ENCODE results near the gene TTBK2.
A peak's percentile ranks its signal among the peaks of the same experiment; 100 is the strongest.

TTBK2 gene

DNA sequence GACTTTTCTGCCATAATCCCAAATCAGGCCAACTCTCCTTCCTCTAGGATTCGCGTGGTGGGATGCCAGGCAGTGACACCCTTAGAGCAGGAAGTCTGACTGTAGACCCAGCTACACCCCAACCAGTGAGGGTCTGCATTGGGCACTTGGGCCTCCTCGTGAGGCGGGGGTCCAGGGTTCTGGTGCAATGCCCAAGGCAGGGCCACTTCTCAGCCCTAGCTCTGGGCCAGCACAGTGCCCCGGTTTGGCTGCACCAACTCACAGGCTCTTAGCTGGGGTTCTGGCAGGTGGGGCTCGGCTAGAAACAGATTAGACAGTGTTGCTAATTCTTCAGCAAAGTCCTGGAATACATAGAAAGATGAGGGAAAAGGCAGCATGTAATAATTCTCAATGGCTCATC is 196.3 kb downstream of the TTBK2 start:
- DNase-seq = no peak

DNA sequence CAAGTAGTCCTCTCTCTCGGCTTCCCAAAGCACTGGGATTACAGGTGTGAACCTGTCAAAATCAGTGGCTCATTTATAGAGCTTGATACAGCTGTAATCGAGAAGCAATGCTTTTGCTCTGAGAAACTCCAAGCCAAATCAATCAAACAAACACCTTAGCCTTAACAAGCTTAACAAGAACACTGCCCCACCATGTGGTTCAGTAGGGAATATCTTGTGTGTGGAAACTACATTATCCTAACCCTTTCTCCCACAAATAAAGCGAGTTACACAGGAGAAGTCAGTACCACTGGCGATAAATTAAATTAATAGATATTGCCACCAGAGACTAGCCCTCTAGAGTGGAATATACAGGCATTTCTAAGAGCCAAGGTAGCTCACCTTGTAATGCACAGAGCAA is 197.5 kb downstream of the TTBK2 start:
- DNase-seq = no peak

DNA sequence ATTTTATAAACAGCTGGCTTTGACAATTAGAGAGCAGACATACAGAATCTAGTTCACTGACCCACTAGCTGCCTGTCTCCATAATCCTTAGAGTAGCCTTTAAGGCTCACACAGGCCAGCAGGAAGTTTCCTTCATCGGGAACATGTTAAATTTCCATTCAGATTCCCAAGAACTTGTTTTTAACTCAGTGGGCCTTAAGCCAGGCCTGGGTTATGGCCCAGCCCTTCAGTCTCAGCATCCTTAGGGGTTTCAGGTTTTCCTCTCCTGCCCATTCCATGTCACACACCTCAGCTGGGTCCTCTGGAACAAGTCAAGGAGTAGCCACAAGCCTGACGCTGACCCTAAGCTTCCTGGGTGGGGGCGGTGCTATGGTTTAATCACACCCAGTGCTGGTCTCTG is 198.7 kb downstream of the TTBK2 start:
- DNase-seq = no peak

DNA sequence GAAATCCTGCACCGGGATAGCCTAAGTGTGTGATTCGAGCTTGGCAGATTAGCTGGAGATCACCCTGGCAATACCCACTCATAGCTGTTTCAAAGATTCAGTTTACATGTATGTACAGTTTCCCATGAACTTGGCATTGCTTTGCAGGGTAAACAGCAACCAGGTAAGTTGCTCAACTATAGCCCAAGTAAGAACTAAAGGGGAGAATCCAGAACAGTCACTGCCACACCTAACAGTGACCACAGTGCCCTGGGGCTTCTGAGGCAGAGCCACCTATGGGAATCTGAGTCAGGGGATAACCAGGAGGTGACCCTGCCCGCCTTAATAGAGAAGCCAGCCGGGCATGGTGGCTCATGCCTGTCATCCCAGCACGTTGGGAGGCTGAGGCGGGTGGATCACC is 199.6 kb downstream of the TTBK2 start:
- DNase-seq = no peak

DNA sequence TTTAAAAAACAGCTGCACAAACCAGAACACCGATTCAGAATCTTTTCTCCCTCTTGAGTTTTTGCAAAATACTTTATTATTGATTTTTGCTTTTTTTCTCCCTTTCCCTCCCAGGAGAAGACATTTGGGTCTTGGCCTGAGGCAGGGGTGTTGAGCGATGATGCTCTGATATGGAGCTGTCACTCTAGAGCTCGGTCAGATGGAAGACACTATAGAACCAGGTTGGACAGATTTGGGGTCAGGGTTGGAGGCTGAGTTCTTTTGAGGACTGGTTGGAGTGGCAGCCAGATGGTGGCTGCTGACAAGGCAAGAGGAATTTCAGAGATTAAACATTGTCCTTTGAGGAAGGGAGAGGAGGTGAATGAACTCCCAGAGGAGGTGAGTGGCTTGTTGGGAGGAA is 200.5 kb downstream of the TTBK2 start:
- no peak for DNase-seq

DNA sequence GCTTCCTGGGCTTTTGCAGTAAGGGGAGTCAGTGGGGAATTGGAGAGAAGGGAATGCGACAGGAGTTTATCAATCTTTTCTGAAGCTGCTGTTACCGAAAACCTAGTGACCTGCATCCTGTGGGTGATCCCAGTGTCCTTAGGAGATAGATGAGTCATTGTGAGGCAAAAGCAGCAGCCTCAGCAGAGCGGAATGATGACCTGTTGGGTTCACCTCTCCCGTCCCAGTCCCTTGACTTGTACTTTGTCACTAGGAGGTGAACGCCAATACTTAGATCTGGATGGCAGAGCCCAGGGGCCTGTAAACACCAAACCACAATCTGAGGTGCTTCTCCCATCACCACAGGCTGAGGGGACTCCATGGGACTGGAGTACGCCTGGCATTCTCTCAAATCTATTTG is 201.5 kb downstream of the TTBK2 start:
- no peak for DNase-seq

DNA sequence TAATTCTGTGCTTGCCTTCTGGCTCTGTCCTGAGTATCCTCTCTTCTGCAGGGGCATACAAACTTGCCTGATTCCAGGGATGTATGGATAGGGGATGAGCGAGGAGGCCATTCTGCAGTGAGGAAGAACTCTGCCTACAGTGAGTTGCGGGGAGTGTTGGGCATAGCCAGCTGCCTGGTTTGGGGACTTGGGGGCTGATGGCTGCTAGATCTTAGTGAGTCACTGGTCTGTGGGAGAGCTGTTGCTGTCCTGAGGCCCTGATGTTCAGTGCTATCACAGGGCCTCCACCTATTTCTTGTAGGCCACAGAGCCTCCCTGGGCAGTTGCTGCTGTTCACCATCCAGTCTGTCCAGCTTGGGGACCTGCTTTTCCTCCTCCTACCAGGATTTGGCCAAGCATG is 204.0 kb downstream of the TTBK2 start:
- DNase-seq = no peak

DNA sequence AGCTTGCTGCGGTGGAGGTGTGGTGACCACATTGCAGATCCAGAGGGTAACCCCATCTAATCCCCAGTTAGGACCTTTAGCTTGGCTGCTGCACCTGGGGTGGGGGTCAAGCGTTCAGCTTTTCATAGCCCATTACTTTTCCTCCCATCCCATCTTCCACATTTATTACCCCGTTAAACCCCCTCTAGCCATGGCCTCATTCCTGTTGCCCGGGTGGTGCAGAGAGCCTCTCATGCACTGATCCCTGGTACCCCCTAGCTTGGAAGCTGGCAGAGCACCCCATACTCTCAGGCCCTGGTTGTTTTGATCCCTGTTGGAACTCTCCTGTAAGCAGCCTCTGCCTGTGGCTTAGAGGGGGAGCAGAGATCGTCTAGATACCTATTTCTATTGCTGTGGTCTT is 204.5 kb downstream of the TTBK2 start:
- no peak for DNase-seq

DNA sequence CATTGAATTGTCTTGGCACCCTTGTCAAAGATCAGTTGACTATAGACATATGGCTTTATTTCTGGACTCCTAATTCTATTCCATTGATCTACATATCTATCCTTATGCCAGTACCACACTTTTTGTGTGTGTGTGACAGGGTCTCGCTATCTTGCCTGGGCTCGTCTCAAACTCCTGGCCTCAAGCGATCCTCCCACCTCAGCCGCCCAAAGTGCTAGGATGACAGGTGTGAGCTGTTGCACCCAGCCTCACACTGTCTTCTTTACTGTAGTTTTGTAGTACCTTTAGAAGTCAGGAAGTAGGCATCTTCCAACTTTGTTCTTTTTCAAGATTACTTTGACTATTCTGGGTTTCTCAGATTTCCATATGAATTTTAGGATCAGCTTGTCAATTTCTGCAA is 208.0 kb downstream of the TTBK2 start:
- DNase-seq = no peak

DNA sequence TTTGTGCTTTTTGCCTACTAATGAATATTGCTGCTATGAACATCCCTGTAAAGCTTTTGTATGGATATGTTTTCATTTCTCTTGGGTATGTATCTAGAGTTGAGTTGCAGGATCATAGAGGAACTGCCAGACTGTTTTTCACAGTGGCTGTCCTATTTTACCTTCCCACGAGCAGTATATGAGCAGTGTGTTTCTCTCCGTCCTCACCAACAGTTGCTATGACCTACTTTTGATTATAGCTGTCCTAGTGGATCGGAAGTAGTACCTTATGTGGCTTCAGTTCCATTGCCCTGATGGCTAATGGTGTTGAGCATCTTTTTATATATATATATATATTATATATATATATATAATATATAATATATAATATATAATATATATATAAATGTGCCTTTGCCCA is 208.8 kb downstream of the TTBK2 start:
- no peak for DNase-seq

DNA sequence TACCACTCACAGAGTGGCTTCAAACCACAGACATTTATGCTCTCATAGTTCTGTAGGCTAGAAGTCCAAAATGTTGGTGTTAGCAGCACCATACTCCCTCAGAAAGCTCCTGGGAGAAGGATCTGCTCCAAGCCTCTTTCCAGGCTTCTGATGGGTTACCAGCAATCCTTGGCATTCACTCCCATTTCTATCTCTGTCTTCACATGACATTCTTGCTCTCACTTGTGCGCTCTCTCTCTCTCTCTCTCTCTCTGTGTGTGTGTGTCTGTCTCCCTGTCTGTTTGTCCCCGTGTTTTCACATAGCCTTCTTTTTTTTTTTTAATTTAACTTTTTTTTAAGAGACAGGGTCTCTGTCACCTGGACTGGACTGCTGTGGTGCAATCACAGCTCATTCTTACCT is 209.9 kb downstream of the TTBK2 start:
- no peak for DNase-seq

DNA sequence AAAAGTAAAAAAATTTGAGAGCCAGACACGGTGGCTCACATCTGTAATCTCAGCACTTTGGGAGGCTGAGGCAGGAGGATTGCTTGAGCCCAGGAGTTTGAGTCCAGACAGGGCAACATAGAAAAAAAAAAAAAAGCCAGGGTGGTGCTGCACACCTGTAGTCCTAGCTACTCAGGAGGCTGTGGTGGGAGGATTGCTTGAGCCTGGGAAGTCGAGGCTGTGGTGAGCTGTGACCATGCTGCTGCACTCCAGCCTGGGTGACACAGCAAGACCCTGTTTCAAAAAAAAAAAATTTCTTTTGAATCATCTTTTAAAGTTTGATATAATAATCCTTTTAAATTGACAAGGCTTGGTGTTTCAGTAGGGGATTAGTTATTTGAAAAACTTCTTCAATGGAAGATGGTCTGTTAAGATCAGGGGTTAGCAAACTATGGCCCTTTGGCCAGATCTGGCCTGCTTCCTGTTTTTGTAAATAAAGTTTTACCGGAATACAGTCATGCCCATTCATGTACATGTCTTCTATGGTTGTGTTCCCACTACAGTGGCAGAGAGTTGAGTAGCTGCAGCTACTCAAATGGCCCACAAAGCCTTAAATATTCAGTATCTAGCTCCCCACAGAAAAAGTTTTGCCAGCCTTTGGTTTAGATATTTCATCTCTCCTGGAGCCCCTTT is 212.6 kb downstream of the TTBK2 start:
- DNase-seq = no peak

DNA sequence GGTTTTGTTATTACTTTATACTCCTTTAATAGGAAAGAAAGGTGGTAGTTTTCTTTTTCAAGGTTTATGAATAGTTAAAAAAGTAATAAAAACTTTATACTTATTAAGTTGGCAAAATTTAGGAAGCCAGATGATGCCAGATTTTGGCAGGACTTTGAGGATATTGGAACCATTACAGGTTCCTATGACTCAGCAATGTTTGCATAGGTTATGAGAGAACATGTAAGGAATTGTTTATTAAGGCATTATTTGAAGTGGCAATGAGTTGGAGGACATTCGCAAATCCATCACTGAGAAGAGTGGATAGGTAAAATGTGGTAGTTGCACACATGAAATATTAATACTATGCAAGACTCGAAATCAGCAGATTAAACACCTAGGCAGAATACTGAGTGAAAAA is 213.5 kb downstream of the TTBK2 start:
- DNase-seq = no peak

DNA sequence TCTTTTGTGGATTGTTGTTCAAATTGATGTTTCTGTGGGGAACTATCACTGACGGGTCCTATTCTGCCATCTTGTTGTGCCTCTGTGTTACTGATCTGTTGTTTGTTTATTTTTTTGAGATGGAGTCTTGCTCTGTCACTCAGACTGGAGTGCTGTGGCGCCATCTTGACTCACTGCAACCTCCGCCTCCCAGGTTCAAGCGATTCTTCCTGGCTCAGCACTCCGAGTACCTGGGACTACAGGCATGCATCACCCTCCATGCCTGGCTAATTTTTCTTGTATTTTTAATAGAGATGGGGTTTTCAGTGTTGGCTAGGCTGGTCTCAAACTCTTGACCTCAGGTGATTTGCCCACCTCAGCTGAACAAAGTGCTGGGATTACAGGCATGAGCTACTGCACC is 215.2 kb downstream of the TTBK2 start:
- no peak for DNase-seq

DNA sequence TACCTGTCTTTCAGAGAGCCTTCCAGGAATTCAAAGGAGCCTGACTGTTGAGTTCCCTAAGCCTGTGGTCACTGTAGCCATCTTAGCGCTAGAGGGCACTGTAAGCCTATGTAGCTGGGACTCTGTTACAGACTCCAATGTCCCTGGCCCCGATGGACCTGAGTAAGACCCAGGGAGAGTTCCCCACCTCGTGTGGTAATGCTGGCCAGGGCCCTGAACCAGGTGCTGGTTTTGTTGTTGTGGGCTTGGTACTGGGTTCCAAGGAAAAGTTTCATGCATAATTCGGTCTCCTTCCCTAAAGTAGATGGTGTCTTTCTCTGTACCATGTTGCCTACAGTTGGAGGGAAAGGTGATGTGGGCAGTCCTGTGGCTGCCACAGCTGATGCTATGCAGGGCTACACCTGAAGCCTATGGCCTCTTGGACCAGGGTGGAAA is 216.1 kb downstream of the TTBK2 start:
- DNase-seq = peak; percentile 70

DNA sequence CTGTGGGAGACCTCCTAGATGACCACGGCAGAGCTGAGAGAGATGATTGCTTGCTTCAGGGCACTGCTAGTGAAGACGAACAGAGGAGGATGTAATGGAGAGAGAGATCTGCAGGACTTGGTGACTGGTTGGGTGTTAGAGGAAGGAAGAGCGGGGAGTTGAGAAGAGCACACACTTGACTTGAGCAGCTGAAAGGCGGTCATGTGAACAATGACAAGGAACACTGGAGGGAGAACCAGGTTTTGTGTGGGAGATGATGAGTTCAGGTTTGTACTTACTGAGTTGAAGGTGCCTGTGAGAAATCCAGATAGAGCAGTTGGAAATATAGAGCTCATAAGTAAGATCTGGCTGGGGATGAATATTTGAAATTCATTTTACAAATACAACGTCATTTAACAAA is 224.0 kb downstream of the TTBK2 start:
- no peak for DNase-seq

DNA sequence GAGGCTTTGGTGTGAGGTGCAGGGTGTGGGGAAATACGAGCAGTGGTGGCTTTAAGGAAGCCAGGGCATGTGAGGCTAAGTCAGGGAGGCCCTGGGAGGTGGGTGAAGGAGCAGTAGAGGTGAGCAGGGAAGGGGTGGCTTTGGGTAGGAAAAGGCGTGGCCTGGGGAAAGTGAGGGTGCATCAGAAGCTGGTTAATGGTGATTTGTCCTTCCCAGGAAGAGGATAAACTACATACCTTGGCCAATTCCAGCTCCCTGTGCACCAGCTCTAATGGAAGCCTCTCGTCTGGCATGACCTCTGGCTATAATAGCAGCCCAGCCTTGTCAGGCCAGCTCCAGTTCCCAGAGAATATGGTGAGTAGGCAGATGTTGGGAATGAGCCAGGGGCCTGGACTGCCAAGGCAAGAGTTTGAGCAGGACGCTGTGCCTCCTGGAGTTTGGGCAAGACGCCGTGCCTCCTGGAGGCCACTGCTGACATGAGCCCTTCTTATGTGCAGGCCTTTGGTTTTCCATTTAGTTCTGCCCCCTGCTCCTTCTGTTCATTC is 225.0 kb downstream of the TTBK2 start:
- no peak for DNase-seq

DNA sequence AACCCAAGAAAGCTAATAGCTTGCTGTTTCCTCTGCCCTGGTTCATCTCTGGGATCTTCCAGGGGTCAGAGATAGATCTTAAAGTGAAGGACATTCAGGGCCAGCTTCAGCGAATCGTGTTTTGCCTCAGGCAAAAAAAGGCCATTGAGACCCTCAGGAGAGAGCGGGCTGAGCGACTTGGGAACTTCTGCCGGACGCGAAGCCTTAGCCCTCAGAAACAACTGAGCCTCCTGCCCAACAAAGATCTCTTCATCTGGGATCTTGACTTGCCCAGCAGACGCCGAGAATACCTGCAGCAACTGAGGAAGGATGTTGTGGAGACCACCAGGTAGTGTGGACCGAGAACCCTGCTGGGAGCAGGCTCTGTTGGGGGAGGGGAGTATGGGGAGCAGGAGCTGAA is 226.2 kb downstream of the TTBK2 start:
- no peak for DNase-seq

DNA sequence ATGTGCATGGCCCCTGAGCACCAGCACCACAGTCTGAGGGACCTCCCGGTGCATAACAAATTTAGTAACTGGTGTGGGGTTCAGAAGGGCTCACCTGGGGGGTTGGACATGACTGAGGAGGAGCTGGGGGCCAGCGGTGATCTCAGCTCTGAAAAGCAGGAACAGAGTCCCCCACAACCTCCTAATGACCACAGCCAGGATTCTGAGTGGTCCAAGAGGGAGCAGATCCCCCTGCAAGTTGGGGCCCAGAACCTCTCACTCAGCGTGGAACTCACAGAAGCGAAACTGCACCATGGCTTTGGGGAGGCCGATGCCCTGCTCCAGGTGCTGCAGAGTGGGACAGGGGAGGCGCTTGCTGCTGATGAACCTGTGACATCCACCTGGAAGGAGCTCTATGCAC is 226.6 kb downstream of the TTBK2 start:
- no peak for DNase-seq

DNA sequence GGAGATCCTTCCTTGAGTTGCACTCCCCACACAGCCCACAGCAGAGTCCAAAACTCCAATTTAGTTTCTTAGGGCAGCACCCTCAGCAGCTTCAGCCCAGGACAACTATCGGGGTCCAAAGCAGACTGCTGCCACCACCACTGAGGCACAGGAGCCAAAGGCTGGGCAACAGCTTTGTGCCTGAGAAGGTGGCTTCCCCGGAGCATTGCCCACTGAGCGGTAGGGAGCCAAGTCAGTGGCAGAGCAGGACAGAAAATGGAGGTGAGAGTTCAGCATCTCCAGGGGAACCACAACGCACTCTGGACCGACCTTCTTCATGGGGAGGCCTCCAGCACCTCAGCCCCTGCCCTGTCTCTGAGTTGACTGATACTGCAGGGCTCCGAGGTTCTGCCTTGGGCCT is 227.1 kb downstream of the TTBK2 start:
- no peak for DNase-seq

DNA sequence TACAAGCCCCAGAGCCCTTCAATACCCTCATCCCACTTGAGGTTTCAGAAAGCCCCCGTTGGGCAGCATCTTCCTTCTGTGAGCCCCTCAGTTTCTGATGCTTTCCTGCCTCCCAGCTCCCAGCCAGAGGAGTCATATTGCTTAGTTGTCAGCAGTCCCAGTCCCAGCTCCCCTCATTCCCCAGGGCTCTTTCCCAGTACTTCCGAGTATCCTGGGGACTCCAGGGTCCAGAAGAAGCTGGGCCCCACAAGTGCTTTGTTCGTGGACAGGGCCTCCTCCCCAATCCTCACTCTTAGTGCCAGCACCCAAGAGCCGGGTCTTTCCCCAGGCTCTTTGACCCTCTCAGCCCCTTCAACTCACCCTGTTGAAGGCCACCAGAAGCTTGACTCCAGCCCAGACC is 227.6 kb downstream of the TTBK2 start:
- no peak for DNase-seq

DNA sequence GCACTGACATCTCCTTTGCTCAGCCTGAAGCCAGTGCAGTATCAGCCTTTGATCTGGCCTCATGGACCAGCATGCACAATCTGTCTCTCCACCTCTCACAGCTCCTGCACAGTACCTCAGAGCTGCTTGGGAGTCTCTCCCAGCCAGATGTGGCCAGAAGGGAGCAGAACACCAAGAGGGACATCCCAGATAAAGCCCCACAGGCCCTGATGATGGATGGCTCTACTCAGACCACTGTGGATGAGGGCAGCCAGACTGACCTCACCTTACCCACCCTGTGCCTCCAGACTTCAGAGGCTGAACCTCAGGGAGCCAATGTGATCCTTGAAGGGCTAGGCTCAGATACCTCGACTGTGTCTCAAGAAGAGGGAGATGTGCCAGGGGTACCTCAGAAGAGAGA is 228.0 kb downstream of the TTBK2 start:
- DNase-seq = no peak

DNA sequence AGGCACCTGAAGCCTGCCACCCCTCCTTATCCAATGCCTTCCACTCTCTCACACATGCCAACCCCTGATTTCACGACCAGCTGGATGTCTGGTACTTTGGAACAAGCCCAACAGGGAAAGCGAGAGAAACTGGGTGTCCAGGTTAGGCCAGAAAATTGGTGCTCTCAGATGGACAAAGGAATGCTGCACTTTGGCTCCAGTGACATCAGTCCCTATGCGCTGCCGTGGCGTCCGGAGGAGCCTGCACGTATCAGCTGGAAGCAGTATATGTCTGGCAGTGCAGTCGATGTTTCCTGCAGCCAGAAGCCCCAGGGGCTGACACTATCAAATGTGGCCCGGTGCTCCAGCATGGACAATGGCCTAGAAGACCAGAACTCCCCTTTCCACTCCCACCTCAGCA is 228.8 kb downstream of the TTBK2 start:
- DNase-seq = no peak

DNA sequence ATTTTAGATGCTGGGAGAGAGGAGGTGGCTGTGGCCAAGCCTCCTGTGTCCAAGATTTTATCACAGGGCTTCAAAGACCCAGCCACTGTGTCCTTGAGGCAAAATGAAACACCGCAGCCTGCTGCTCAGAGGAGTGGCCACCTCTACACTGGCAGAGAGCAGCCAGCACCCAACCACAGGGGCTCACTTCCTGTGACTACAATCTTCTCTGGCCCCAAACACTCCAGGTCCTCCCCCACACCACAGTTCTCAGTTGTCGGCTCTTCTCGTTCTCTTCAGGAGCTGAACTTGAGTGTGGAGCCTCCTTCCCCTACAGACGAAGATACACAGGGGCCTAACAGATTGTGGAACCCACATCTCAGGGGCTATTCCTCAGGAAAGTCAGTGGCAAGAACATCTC is 229.3 kb downstream of the TTBK2 start:
- peak; percentile 8 for DNase-seq
